OCI-M2 (cell line): Measurements from ENCODE around the gene MACROD1.

Source experiments
- DNase-seq: peaks from one replicate; lab custom pipeline; 2025; ENCODE audit not compliant: unreplicated experiment; lab: John Stamatoyannopoulos, UW

The MACROD1 gene

GRCh38 chr11:64078905-64079304 lies 87.0 kb downstream of the MACROD1 start:
- DNase-seq, result no peak

- no peak for DNase-seq
Measured at GRCh38 chr11:64078284-64078683, 87.6 kb downstream of the MACROD1 start.

- DNase-seq, result no peak
Measured at GRCh38 chr11:64077607-64078006, 88.3 kb downstream of the MACROD1 start.

- no peak for DNase-seq
Measured at GRCh38 chr11:64076758-64077157, 89.2 kb downstream of the MACROD1 start.

- DNase-seq, result no peak
Measured at GRCh38 chr11:64074239-64074638, 91.7 kb downstream of the MACROD1 start.

- DNase-seq, result no peak
Measured at GRCh38 chr11:64073542-64073941, 92.4 kb downstream of the MACROD1 start.

DNA sequence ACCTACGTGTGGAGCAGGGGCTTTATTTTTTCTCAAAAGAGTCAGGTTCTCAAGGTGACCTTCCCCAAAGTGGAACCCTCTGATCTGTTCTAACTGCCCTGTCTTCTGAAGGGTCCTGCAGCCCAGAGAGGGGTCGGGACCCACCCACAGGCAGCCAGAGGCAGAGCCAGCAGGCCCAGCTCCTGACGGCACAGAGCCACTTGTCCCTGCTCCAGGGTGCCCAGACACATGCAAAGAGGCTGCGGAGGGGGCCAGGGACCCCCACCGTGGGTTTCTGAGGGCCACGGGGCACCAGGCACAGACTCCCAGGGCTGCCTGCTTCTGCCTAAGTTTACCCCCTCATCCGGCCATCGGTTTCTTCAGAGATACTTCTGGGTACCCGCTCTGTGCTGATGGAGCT lies 93.0 kb downstream of the MACROD1 start:
- DNase-seq, result no peak

- no peak for DNase-seq
Measured at GRCh38 chr11:64072403-64072802, 93.5 kb downstream of the MACROD1 start.

DNA sequence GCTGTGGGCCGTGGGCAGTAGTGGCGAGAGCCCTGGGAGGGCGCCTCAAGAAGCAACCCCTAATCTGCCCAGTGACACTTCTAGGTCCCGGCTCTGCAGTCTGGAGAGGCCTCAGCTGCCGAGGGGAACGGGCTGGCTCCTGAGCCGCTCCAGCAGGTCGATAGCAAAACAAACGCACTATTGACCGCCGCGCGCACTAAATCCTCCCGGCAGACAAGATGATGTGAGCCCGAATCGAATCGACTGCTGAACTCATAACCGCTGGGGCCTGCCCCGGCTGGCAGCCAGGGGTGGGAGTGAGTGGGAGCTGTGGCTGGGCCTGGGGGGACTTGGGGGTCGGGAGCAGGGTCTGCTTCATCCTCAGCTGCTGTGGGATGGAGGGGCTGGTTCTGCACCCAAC lies 94.1 kb downstream of the MACROD1 start:
- DNase-seq, result no peak

GRCh38 chr11:64070314-64070681 lies 95.6 kb downstream of the MACROD1 start:
- no peak for DNase-seq

DNA sequence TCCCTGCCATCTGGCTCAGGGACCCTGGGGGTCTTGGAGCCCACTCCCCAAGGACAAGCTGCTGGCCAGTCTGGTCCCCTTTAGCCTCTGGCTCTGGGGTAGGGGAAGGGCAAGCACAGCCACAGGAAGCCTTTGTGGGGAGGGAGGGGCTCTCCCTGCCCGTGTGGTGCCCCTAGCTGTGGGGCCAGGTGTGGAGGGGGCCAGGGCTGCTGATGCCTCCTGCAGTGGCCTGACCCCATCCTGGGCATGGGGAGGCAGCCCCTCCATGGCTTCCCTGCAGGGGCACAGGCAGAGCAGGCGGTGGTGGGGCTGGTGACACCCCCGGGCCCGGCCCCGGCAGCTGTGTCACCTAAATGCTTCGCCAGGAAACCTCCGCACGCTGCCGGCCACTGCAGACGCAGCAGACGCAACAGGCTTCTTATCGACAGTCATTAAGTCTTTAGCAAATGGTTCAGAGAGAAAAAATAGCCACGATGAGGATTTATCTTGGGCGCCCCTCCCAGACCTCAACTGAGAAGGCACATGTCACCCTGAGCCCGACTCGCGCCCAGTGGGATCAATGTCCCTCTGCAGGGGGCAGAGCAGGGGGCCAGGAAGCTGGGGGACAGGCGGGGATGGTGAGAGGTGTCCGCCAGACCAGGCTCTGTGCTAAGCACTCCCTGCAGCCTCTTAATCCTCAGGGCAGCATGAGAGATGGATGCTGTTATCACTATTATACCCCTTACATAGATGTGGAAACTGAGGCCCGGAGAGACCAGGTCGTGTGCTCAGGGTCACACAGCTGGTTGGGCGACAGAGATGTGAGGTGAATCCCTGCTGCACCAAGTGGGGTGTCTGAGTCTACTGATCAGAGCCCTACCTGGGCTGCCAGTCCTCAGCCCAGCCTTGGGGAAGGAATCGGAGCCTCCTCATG lies 96.3 kb downstream of the MACROD1 start:
- DNase-seq, result no peak

- no peak for DNase-seq
Measured at GRCh38 chr11:64068705-64069400, 97.1 kb downstream of the MACROD1 start.

- DNase-seq, result no peak
Measured at GRCh38 chr11:64067230-64067993, 98.5 kb downstream of the MACROD1 start.

DNA sequence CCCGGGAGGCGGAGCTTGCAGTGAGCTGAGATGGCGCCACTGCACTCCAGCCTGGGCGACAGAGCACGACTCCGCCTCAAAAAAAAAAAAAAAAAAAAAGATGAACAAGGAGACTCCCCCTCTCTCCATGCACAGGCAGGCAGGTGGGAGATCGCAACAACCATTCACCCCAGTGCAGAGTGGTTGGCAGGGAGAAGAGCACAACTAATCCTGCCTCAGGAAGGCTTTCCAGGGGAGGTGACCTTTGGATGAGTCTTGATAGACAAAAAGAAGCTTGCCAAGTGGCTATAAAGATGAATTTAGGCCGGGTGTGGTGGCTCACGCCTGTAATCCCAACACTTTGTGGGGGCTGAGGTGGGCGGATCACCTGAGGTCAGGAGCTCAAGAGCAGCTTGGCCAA lies 100.2 kb downstream of the MACROD1 start:
- no peak for DNase-seq

- no peak for DNase-seq
Measured at GRCh38 chr11:64065141-64065465, 100.8 kb downstream of the MACROD1 start.

GRCh38 chr11:64064374-64065140 lies 101.4 kb downstream of the MACROD1 start:
- DNase-seq, result no peak

- no peak for DNase-seq
Measured at GRCh38 chr11:64063777-64064176, 102.1 kb downstream of the MACROD1 start.

DNA sequence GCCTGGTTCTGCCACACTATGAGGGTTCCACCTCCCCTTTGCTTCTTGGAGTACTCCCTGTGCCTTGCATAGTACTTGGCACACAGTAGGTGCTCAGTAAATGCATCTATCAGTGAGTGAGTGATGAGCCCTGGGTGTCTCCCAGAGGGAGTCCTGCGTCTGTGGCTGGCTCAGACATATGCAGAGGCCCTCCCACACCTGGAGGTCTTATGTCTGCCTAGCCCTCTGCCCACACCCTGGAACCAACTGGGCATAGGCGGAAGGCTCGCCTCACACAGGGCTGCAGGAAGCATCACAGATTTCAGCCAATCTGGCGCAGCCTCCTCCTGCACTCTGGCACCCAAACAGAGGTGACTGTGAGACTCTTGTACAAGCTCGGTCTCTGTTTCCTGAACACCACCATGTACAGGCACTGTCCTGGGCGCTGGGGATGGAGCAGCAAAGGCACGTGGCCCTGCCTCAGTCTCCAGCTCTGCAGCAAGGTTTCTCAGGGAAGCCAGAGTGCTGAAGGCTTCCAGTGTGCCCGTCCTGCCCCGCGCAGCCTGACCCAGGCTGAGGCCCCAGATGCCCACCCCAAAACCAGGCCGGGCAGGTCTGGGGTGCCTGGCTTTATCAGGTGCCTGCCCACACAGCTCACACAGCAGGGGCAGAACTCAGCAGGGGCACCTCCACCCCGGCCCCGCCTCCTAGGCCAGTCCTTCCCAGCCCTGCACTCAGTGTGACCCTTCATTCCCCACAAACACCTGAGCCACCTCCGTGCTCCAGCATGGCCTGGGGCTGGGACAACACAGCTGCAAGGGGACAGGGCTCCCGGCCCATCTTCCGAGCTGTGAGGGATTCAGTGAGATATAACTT lies 103.5 kb downstream of the MACROD1 start:
- no peak for DNase-seq

DNA sequence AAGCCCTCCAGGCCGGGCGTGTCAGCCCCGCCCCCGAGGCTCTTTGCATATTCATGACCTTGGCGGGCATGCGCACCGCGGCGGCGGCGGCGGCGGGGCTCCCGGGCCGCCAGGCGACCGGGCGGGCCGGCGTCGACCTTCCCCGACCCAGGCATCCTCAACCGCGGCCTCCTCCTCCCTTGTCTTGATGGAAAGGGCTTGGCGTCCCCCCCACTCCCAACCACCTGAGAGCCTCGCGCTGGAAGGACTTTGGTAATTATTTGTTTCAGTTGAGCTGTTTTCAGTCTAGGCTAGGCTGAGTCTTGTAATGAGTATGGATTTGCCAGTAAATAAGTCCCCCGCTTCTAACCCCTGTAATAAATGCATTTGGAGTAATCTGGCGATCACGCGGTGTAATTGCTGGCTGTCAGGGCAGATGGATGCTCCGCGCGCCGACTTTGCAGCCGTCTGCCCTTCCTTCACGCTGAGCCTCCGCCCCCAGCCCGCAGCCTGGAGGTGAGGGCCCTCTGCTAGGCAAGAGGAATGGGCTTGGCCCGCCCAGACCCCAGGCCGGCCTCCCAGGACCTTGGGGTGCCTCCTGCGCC lies 105.0 kb downstream of the MACROD1 start:
- DNase-seq, result no peak
